SKM-1 treated with dmso at 0.1 percent for 144 hours (cell line): ENCODE data around the gene FKBP5.
"Not testable (repeated sequence)": the region's sequence is repeated elsewhere in the genome, so short reads cannot be mapped to it uniquely, and the experiment has no call there.

Experiments
- DNase-seq: peaks from one replicate; lab custom pipeline; 2025; ENCODE audit not compliant: unreplicated experiment; lab: John Stamatoyannopoulos, UW

FKBP5 gene

GRCh38 chr6:35688605-35689322, at the start of gene FKBP5:
TSS of gene FKBP5 (minus strand) at chr6:35688915. CDS start at chr6:35642824, 46,091 bp downstream.
- peak; percentile 85 for DNase-seq

- DNase-seq: peak; percentile 86
Observed at GRCh38 chr6:35737413-35738211, 48.9 kb upstream of the FKBP5 start.

- DNase-seq: no peak
Observed at GRCh38 chr6:35736982-35737412, 48.3 kb upstream of the FKBP5 start, which contains the start of gene ARMC12. TSS of gene ARMC12 (plus strand) at chr6:35737032. CDS start at chr6:35737109, 77 bp downstream.

GRCh38 chr6:35736253-35736894, 47.7 kb upstream of the FKBP5 start:
- DNase-seq: peak; percentile 47

- DNase-seq: no peak
Observed at GRCh38 chr6:35735452-35735851, 46.7 kb upstream of the FKBP5 start.

GRCh38 chr6:35734319-35734718, 45.6 kb upstream of the FKBP5 start:
- not testable (repeated sequence) for DNase-seq

- no peak for DNase-seq
Observed at GRCh38 chr6:35733633-35734032, 44.9 kb upstream of the FKBP5 start.

- DNase-seq: peak; percentile 83
Observed at GRCh38 chr6:35731736-35732532, 43.2 kb upstream of the FKBP5 start.

GRCh38 chr6:35731414-35731735, 42.7 kb upstream of the FKBP5 start:
- DNase-seq: peak; percentile 77

GRCh38 chr6:35730745-35731413, 42.2 kb upstream of the FKBP5 start:
- DNase-seq: no peak

- DNase-seq: no peak
Observed at GRCh38 chr6:35729722-35730121, 41.0 kb upstream of the FKBP5 start.

GRCh38 chr6:35728683-35729678, 40.3 kb upstream of the FKBP5 start:
- no peak for DNase-seq

- peak; percentile 89 for DNase-seq
Observed at GRCh38 chr6:35727935-35728682, 39.4 kb upstream of the FKBP5 start.

GRCh38 chr6:35727231-35727934, 38.7 kb upstream of the FKBP5 start:
- DNase-seq: no peak

GRCh38 chr6:35725721-35726438, 37.2 kb upstream of the FKBP5 start:
- no peak for DNase-seq

- no peak for DNase-seq
Observed at GRCh38 chr6:35725081-35725708, 36.5 kb upstream of the FKBP5 start.

- DNase-seq: no peak
Observed at GRCh38 chr6:35724471-35724870, 35.8 kb upstream of the FKBP5 start.
